Activated T-helper 2 cell treated with anti-CD3 and anti-CD28 coated beads, Interferon-gamma antibody, Interleukin-2, Interleukin-4, amounts not matched to agents 10 μg/mL and 5 μg/mL and 100 μg/mL, durations not matched to agents 14 hours and 24 hours and 36 hours (primary cell): ENCODE measurements around the gene CFAP100. TPM values are rescaled to one million over a fixed set of nuclear protein-coding genes. Genes with fewer than 3 reads are reported as not detected.

Experiments
- DNase-seq: peaks from one replicate; pipeline ENCODE4 v3.0.0; 2021; ENCODE audit warnings: low spot score
- H3K27ac Mint-ChIP-seq: one replicate; pipeline ENCODE4 v1.8.0; 2021; ENCODE audit warnings: mixed read lengths
- H3K27me3 Mint-ChIP-seq: one replicate; pipeline ENCODE4 v1.8.0; 2021; ENCODE audit warnings: low read depth, mixed read lengths
- H3K36me3 Mint-ChIP-seq: one replicate; pipeline ENCODE4 v1.8.0; 2021; ENCODE audit warnings: low read depth, mixed read lengths
- H3K4me1 Mint-ChIP-seq: one replicate; pipeline ENCODE4 v1.8.0; 2021; ENCODE audit warnings: low read depth, mixed read lengths
- H3K4me3 Mint-ChIP-seq: one replicate; pipeline ENCODE4 v1.8.0; 2021; ENCODE audit warnings: low read depth, mild to moderate bottlenecking, moderate library complexity, mixed read lengths
- H3K9me3 Mint-ChIP-seq: one replicate; pipeline ENCODE4 v1.8.0; 2021; ENCODE audit warnings: mixed read lengths
- intact Hi-C: fragments of 100-400 bp; cut with micrococcal nuclease; formaldehyde crosslinking; loops from one replicate; pipeline ENCODE4 v1.15.1; 2023
- total RNA-seq: library from RNA; stranded (reverse); gene quantifications from 2 replicates; pipeline ENCODE4 v1.2.3, GENCODE V29; 2022

Gene CFAP100
- total RNA-seq, 1 donor from 2014 or later: not detected

DNA sequence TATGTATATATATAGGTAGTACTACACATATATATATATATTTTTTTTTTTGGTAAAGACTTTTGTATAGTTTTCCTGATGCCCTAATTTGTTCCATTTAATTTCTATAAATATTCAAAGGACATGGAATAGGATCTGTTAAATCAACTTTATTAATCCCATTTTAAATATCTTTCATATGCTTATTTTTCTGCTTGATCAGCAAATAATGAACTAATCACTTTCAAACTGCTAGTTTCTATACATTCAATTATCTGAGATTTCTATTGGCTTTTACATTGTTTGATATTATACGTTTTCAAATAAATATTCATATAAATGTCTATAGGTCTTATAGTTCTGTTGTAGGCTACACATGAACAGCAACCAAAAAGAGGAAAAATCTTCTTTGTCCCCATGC is 59.3 kb downstream of the CFAP100 start:
- Mint-ChIP-seq H3K27ac (no peak overlapping the region), H3K4me3 (no peak overlapping the region), H3K9me3 (no peaks in the 10 kb centered on the region), H3K27me3 (no peaks in the 10 kb centered on the region), H3K36me3 (peaks cover 42% of the 10 kb centered on the region), H3K4me1 (peaks cover 3% of the 10 kb centered on the region)
- intact Hi-C loops: no loop called here
- DNase-seq: no peak

- intact Hi-C loops: no loop called here
- no peaks in the 10 kb centered on the region for H3K27me3 Mint-ChIP-seq
- H3K4me3 Mint-ChIP-seq: no peak overlapping the region
- peaks cover 3% of the 10 kb centered on the region for H3K4me1 Mint-ChIP-seq
- no peak overlapping the region for H3K27ac Mint-ChIP-seq
- H3K36me3 Mint-ChIP-seq: peaks cover 45% of the 10 kb centered on the region
- no peaks in the 10 kb centered on the region for H3K9me3 Mint-ChIP-seq
- no peak for DNase-seq
Observed at GRCh38 chr3:126454437-126455198, 59.9 kb downstream of the CFAP100 start.

GRCh38 chr3:126456211-126456610 is 61.5 kb downstream of the CFAP100 start:
- no peak overlapping the region for H3K4me3 Mint-ChIP-seq
- H3K9me3 Mint-ChIP-seq: no peaks in the 10 kb centered on the region
- H3K4me1 Mint-ChIP-seq: peaks cover 3% of the 10 kb centered on the region
- no peaks in the 10 kb centered on the region for H3K27me3 Mint-ChIP-seq
- intact Hi-C loops: no loop called here
- peaks cover 49% of the 10 kb centered on the region for H3K36me3 Mint-ChIP-seq
- DNase-seq: no peak
- H3K27ac Mint-ChIP-seq: no peak overlapping the region

GRCh38 chr3:126456766-126457388 is 62.2 kb downstream of the CFAP100 start:
- intact Hi-C loops: no loop called here
- H3K27me3 Mint-ChIP-seq: no peaks in the 10 kb centered on the region
- no peak overlapping the region for H3K4me3 Mint-ChIP-seq
- H3K9me3 Mint-ChIP-seq: no peaks in the 10 kb centered on the region
- H3K36me3 Mint-ChIP-seq: peaks cover 49% of the 10 kb centered on the region
- peaks cover 3% of the 10 kb centered on the region for H3K4me1 Mint-ChIP-seq
- H3K27ac Mint-ChIP-seq: no peak overlapping the region
- no peak for DNase-seq

DNA sequence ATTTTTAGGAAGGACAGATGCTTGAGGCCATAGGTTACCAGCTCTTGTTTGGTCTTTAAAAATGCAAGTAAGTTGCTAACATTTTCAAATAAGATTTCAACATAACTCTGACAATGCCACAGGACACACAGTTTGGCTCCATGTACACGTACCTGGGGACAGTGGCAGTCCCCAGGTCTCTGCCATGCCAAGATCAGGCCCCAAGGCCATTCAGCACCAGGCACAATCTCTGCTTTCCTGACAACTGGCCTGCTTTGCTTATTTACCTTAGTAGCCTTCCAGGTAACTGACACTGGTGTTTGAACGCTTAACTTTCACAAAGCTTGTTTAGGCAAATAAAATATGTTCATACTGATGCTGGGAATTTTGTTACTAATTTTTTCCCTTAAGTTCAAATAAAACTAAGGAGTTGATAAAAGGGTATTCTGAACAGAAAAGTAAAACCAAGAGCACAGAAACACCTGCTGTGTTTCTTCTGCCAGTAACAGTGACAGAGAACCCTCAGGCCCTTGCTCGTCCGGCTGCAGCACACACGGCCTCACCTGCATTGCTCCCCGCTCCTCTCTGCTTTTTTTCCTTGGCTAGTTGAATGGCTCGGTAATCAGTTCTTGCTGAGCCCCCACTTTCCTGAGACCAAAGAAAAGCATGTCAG is 64.5 kb downstream of the CFAP100 start:
- no peaks in the 10 kb centered on the region for H3K27me3 Mint-ChIP-seq
- no peak overlapping the region for H3K27ac Mint-ChIP-seq
- intact Hi-C loops: no loop called here
- DNase-seq: no peak
- peaks cover 51% of the 10 kb centered on the region for H3K36me3 Mint-ChIP-seq
- H3K4me3 Mint-ChIP-seq: no peak overlapping the region
- H3K9me3 Mint-ChIP-seq: no peaks in the 10 kb centered on the region
- H3K4me1 Mint-ChIP-seq: peaks cover 3% of the 10 kb centered on the region

DNA sequence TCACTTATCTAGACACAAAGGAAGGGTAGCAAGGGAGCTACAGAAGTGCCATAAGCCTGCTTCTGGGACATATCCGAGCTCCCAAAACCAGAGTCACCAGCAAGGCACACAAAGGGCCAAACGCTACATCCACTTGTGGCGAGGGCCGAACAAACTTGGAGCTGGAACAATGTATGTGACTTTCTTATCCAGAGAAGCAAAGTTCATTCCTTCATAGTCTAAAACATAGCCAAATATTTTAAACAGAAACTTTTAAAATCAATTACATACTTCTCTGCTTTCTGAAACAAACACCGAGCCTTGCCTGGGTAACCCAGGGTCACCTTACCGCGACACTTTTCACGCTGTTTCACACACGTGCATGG is 65.0 kb downstream of the CFAP100 start:
- Mint-ChIP-seq H3K27ac (no peak overlapping the region), H3K4me1 (peaks cover 3% of the 10 kb centered on the region), H3K9me3 (no peaks in the 10 kb centered on the region), H3K27me3 (no peaks in the 10 kb centered on the region), H3K4me3 (no peak overlapping the region), H3K36me3 (peaks cover 50% of the 10 kb centered on the region)
- DNase-seq: no peak
- intact Hi-C loops: no loop called here

GRCh38 chr3:126460381-126460780 is 65.7 kb downstream of the CFAP100 start:
- no peak for DNase-seq
- Mint-ChIP-seq H3K27ac (no peak overlapping the region), H3K4me3 (no peak overlapping the region), H3K36me3 (peaks cover 47% of the 10 kb centered on the region), H3K9me3 (no peaks in the 10 kb centered on the region), H3K27me3 (no peaks in the 10 kb centered on the region), H3K4me1 (peaks cover under 1% of the 10 kb centered on the region)
- intact Hi-C loops: no loop called here

DNA sequence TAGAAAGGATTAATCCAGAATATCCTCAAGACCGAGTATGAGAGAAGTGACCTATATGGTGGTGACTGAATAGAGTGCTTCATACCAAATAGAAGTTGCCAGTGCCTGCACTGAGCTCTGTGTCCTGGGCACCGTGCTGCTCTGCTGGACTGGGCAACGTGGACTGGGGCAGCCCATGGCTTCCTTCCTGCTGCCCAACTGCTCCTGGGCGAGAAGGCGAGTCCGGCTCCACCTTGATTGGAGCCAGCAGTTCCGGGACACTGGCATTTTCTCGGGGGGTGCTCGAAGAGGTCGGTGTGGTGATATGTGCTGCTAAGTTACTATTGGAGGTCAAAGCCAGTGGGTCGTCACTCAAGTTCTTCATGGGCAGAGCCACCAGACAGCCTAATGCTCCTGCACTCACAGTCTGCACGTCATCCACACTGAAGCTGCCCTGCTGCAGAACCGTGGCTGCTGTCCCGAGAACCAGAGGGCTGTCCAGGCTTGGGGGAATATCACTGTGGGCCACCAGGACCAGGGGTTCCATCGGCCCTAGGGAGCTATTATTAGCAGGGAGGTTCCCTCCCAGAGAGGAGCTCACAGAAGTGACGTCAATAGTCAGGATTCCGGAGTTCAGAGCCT is 66.9 kb downstream of the CFAP100 start:
- DNase-seq: no peak
- Mint-ChIP-seq H3K27ac (no peak overlapping the region), H3K36me3 (peaks cover 55% of the 10 kb centered on the region), H3K4me3 (no peak overlapping the region), H3K27me3 (no peaks in the 10 kb centered on the region), H3K4me1 (no peaks in the 10 kb centered on the region), H3K9me3 (no peaks in the 10 kb centered on the region)
- intact Hi-C loops: no loop called here

GRCh38 chr3:126463521-126463920 is 68.8 kb downstream of the CFAP100 start:
- Mint-ChIP-seq H3K36me3 (peaks cover 60% of the 10 kb centered on the region), H3K27ac (no peak overlapping the region), H3K9me3 (no peaks in the 10 kb centered on the region), H3K4me1 (peaks cover 7% of the 10 kb centered on the region), H3K27me3 (no peaks in the 10 kb centered on the region), H3K4me3 (no peak overlapping the region)
- intact Hi-C loops: no loop called here
- DNase-seq: no peak

DNA sequence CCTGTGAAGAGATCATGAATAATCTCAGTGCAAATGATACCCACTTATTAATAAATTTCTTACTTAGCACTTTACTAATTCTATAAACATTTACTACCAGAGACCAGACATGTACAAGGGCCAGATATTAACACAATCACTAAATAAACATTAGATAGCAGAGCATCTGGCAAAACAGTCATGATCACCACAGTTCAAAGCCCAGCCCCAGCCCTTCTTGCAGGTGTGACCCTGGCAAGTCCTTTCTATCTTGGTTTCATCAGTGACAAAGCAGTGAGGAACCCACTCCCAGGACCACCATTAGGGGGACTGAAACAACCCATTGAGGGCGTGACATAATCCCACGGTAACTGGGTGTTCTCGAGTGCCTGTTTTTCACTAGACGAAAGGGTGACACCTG is 69.4 kb downstream of the CFAP100 start:
- peaks cover 8% of the 10 kb centered on the region for H3K4me1 Mint-ChIP-seq
- no peak overlapping the region for H3K4me3 Mint-ChIP-seq
- no peak overlapping the region for H3K27ac Mint-ChIP-seq
- H3K27me3 Mint-ChIP-seq: no peaks in the 10 kb centered on the region
- intact Hi-C loops: no loop called here
- DNase-seq: no peak
- H3K9me3 Mint-ChIP-seq: no peaks in the 10 kb centered on the region
- peaks cover 63% of the 10 kb centered on the region for H3K36me3 Mint-ChIP-seq

GRCh38 chr3:126464494-126464893 is 69.8 kb downstream of the CFAP100 start:
- Mint-ChIP-seq H3K9me3 (no peaks in the 10 kb centered on the region), H3K36me3 (peaks cover 66% of the 10 kb centered on the region), H3K27me3 (no peaks in the 10 kb centered on the region), H3K27ac (no peak overlapping the region), H3K4me3 (no peak overlapping the region), H3K4me1 (peaks cover 8% of the 10 kb centered on the region)
- DNase-seq: no peak
- intact Hi-C loops: no loop called here

DNA sequence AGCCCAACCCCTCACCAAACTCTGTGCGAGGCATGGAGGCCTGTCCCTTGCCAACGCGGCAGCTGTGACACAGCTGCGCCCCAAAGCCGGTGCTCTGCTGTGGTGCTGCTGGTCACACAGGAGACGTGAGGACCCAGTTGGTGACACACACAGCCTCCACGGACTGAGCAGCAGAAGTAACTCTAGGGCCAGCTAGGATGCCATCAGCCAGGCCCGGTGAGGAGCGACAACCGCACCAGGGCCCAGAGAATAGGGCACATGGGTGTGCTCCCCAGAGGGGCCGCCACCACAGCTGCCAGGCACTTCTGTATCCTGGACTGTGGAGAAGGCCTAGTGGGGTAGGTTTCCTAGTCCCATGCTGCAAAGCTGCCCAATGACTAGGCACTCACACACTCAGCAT is 70.3 kb downstream of the CFAP100 start:
- peaks cover 10% of the 10 kb centered on the region for H3K4me1 Mint-ChIP-seq
- H3K36me3 Mint-ChIP-seq: peaks cover 66% of the 10 kb centered on the region
- intact Hi-C loops: no loop called here
- H3K4me3 Mint-ChIP-seq: no peak overlapping the region
- no peak overlapping the region for H3K27ac Mint-ChIP-seq
- no peaks in the 10 kb centered on the region for H3K9me3 Mint-ChIP-seq
- H3K27me3 Mint-ChIP-seq: no peaks in the 10 kb centered on the region
- DNase-seq: no peak
